ENCODE data around the gene GAS2L3. TPM values are rescaled to one million over a fixed set of nuclear protein-coding genes. Genes with fewer than 3 reads are reported as not detected.

GAS2L3 gene
- total RNA-seq, 4 donors from 2014 or later, result 0.80 to 15.7 (median 7.6) TPM

DNA sequence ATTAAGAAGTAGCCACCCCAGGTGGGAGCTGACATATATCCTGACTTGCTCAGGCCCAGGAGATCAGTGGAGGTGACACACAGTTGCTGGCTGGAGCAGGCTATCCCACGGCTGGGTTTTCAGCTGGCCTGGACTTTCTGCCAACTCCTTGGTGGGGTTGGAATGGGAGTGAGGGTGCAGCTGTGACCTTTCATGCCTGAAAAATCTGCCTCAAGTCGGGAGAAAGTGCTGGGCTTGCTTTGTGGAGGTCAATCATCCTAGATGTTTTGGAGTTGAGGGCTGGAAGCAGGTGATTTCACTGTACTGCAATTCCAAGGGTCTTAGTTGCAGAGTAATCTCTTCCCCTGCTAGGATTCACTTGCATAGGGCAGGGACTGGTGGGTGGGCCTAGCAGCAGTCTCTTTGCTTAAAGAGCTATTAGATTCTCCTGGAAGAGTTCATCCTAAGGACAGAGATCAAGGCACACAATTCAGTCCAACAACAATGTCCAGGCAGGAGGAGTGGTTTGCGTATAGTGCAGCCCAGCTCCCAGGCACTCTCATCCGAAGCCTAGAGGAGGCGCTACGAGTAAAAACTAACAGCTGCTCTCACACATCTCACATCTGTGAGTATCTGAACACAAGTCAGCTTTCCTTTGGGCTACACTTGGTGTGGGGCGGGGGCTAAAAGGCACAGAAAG, 98.1 kb downstream of the GAS2L3 start:
- in situ Hi-C loops (cut with MboI; ENCODE audit: low pct_ligation_motif_present in 1 of 4, low pct_unique_long_range_greater_than_20kb in 1 of 4, low sequenced_read_pairs in 3 of 4) (loop anchor here in 1 of 4 donors (25.0 kb wide), 1 partner anchor 109 kb away; the partner anchor contains the start of gene GAS2L3), intact Hi-C loops (cut with DNase I; ENCODE audit: low total_unique reads) (no loop called here)
- WGBS, 2 donors (ENCODE audit: low coverage in 1 of 2), result 73% methylated on average over 7 of the region's 7 CpGs; no CpG with 5 or more reads in 1 of the 2 donors

DNA sequence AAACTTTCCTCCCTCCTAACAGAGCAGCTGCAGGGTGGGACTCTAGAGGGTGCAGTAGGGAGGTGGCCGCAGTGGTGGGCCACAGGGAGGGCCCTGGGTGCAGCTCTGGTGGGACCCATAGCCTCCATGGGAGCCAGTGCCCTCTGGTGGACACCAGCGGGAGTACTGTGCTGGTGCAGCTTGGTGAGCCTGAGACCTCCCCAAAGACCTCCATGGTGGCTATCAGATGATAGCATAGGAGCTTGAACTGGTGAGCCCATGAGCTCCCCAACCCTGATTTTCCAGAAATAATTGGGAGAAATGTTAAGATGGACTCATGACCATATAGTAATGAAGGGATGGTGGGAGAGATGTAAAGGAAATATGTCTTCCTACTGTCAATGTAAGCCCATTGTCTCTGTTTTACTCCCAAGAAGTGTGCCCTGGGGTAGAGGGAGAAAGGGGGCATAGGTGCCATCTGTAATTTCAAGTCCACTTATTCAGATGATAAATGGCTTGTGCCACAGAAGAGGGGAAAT, 98.7 kb downstream of the GAS2L3 start:
- Histone ChIP-seq H3K4me1 (no peaks in the 10 kb centered on the region), H3K27me3 (no peaks in the 10 kb centered on the region), H3K9me3 (no peaks in the 10 kb centered on the region), H3K27ac (no peak overlapping the region), H3K4me3 (no peak overlapping the region), H3K36me3 (no peaks in the 10 kb centered on the region)
- TF ChIP-seq POLR2AphosphoS5 (IDR thresholded peaks at IDR 0.05), result no peak
- TF ChIP-seq, protein P1, sequence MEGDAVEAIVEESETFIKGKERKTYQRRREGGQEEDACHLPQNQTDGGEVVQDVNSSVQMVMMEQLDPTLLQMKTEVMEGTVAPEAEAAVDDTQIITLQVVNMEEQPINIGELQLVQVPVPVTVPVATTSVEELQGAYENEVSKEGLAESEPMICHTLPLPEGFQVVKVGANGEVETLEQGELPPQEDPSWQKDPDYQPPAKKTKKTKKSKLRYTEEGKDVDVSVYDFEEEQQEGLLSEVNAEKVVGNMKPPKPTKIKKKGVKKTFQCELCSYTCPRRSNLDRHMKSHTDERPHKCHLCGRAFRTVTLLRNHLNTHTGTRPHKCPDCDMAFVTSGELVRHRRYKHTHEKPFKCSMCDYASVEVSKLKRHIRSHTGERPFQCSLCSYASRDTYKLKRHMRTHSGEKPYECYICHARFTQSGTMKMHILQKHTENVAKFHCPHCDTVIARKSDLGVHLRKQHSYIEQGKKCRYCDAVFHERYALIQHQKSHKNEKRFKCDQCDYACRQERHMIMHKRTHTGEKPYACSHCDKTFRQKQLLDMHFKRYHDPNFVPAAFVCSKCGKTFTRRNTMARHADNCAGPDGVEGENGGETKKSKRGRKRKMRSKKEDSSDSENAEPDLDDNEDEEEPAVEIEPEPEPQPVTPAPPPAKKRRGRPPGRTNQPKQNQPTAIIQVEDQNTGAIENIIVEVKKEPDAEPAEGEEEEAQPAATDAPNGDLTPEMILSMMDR (IDR thresholded peaks at IDR 0.05), result peak; percentile 27 to 51 (median 33)
- 71% methylated on average over 2 of the region's 2 CpGs; no CpG with 5 or more reads in 1 of the 2 donors for WGBS, 2 donors (ENCODE audit: low coverage in 1 of 2)
- in situ Hi-C loops (cut with MboI; ENCODE audit: low pct_ligation_motif_present in 1 of 4, low pct_unique_long_range_greater_than_20kb in 1 of 4, low sequenced_read_pairs in 3 of 4), result loop anchor here in 1 of 4 donors (25.0 kb wide), 1 partner anchor 110 kb away; the partner anchor contains the start of gene GAS2L3
- peak; percentile 15 for DNase-seq
- intact Hi-C loops (cut with DNase I; ENCODE audit: low total_unique reads), result no loop called here

More for the DNA sequence above, 98.1 kb downstream of the GAS2L3 start:
- TF ChIP-seq POLR2A (IDR thresholded peaks at IDR 0.05) (no peak), EP300 (IDR thresholded peaks at IDR 0.05; ENCODE audit: low read depth) (no peak), POLR2AphosphoS5 (IDR thresholded peaks at IDR 0.05) (no peak)
- TF ChIP-seq, protein P1 (IDR thresholded peaks at IDR 0.05), result no peak
- no peaks in the 10 kb centered on the region for H3K27me3 ChIP-seq
- H3K36me3 ChIP-seq, result no peaks in the 10 kb centered on the region
- H3K9me3 ChIP-seq, result no peaks in the 10 kb centered on the region
- H3K4me3 ChIP-seq, result no peak overlapping the region
- H3K4me1 ChIP-seq, result no peaks in the 10 kb centered on the region
- no peak for DNase-seq
- no peak overlapping the region for H3K27ac ChIP-seq

DNA sequence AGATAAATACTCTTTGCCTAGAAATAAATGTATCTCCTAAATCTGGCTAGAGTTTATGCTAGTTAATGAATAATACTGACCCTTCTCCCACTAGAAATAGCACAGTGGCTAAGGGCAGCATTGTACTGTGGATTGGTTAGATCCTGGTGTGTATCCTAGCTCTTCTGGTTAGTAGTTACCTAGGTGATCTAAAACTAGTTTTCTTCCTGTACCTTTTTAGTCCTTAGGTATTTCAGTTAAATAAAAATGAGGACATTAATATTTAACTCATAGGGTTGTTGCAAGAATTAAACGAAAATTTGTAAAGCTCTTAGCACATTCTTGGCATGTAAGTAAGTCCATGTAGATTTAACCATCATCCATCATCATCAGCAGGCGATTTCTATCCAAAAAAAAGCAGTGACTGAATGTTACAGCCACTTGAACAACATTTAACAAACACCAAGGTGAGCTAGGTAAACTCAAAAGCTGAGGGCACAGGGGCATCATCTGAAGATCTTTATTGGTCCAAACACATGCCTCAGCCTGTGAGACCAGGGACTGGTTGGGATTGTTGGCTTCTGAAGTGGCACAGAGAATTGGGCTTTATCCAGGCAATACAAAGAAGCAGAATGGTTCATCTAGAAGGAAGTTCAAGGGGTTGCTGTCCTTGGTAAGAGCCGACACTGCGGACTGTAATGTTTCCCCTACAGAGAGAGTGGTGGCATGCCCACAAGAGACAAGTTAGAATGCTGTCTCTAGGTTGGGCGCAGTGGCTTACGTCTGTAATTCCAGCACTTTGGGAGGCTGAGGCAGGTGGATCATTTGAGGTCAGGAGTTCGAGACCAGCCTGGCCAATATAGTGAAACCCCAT, 100.8 kb downstream of the GAS2L3 start:
- Histone ChIP-seq H3K27me3 (no peaks in the 10 kb centered on the region), H3K36me3 (no peaks in the 10 kb centered on the region), H3K4me3 (no peak overlapping the region), H3K27ac (no peak overlapping the region), H3K4me1 (no peaks in the 10 kb centered on the region), H3K9me3 (no peaks in the 10 kb centered on the region)
- intact Hi-C loops (cut with DNase I; ENCODE audit: low total_unique reads) (no loop called here), in situ Hi-C loops (cut with MboI; ENCODE audit: low pct_ligation_motif_present in 1 of 4, low pct_unique_long_range_greater_than_20kb in 1 of 4, low sequenced_read_pairs in 3 of 4) (loop anchor here in 1 of 4 donors (25.0 kb wide), 1 partner anchor 112 kb away; the partner anchor contains the start of gene GAS2L3)
- WGBS, 2 donors (ENCODE audit: low coverage in 1 of 2), result 72 to 74% methylated on average over 7 of the region's 7 CpGs
- TF ChIP-seq POLR2A (IDR thresholded peaks at IDR 0.05), result no peak
- no peak for TF ChIP-seq EP300 (IDR thresholded peaks at IDR 0.05; ENCODE audit: low read depth)
- no peak for TF ChIP-seq POLR2AphosphoS5 (IDR thresholded peaks at IDR 0.05)
- TF ChIP-seq, protein P1 (IDR thresholded peaks at IDR 0.05), result no peak
- no peak for DNase-seq

Small RNAs within 50 kb of the gene (small RNA-seq; reads per million reads assigned to genes)
- 0 reads per million in 4 donors for gene AC010200.2

Other genes starting within 250 kb of the GAS2L3 start
- 10 to 100 TPM in 1 of 4 donors, 1 to 10 TPM in 3; 5.4 to 21.8 (median 7.5) TPM for gene SLC17A8, start 216.6 kb upstream of the GAS2L3 start, total RNA-seq
- gene NR1H4, start 99.8 kb upstream of the GAS2L3 start, total RNA-seq, result 10 to 100 TPM; 10.7 to 50.7 (median 28.8) TPM
- under 1 TPM in 1 of 4 donors, not detected in 3; 0.14 TPM for gene ANO4, start 221.1 kb downstream of the GAS2L3 start, total RNA-seq

All from transverse colon (tissue), 4 donors.